SJSA1 (cell line): Measurements from ENCODE around the gene NAPEPLD. TPM values are rescaled to one million over a fixed set of nuclear protein-coding genes. Genes with fewer than 3 reads are reported as not detected.
"Not testable (repeated sequence)": the region's sequence is repeated elsewhere in the genome, so short reads cannot be mapped to it uniquely, and the experiment has no call there.

Experiments
- DNase-seq, 2 experiments: peaks; one replicate each; pipeline ENCODE4 v3.0.0-alpha.2; 2015 to 2020; ENCODE audit warnings: low spot score in 2 of 2, low read depth in 1 of 2
- H3K27ac ChIP-seq: fragments of 250-450 bp; sonication (Bioruptor Pico); 2 replicates; pipeline ENCODE4 v1.5.1; 2020; ENCODE audit warnings: mild to moderate bottlenecking, moderate library complexity
- H3K27me3 ChIP-seq: fragments of 250-450 bp; sonication (Bioruptor Pico); replicated peaks from 2 replicates; pipeline ENCODE4 v1.5.1; 2020; ENCODE audit warnings: mild to moderate bottlenecking, moderate library complexity
- H3K36me3 ChIP-seq: fragments of 250-450 bp; sonication (Bioruptor Pico); 2 replicates; pipeline ENCODE4 v1.5.1; 2020; ENCODE audit warnings: mild to moderate bottlenecking
- H3K4me1 ChIP-seq: fragments of 250-450 bp; sonication (Bioruptor Pico); replicated peaks from 2 replicates; pipeline ENCODE4 v1.6.1; 2021; ENCODE audit warnings: mild to moderate bottlenecking
- H3K4me3 ChIP-seq: fragments of 250-450 bp; sonication (Bioruptor Pico); 2 replicates; pipeline ENCODE4 v1.5.1; 2020; ENCODE audit warnings: mild to moderate bottlenecking
- H3K9me3 ChIP-seq: fragments of 250-450 bp; sonication (Bioruptor Pico); replicated peaks from 2 replicates; pipeline ENCODE4 v1.5.1; 2020; ENCODE audit warnings: mild to moderate bottlenecking
- total RNA-seq: library from RNA; depleted of rRNA; stranded (reverse); fragments of >200 nt; shearing (Covaris generic); gene quantifications from 2 replicates; pipeline ENCODE4 v1.2.3, GENCODE V29; 2014; rRNA removed

NAPEPLD gene
- 0.94 and 3.7 TPM in 2 replicates for total RNA-seq

DNA sequence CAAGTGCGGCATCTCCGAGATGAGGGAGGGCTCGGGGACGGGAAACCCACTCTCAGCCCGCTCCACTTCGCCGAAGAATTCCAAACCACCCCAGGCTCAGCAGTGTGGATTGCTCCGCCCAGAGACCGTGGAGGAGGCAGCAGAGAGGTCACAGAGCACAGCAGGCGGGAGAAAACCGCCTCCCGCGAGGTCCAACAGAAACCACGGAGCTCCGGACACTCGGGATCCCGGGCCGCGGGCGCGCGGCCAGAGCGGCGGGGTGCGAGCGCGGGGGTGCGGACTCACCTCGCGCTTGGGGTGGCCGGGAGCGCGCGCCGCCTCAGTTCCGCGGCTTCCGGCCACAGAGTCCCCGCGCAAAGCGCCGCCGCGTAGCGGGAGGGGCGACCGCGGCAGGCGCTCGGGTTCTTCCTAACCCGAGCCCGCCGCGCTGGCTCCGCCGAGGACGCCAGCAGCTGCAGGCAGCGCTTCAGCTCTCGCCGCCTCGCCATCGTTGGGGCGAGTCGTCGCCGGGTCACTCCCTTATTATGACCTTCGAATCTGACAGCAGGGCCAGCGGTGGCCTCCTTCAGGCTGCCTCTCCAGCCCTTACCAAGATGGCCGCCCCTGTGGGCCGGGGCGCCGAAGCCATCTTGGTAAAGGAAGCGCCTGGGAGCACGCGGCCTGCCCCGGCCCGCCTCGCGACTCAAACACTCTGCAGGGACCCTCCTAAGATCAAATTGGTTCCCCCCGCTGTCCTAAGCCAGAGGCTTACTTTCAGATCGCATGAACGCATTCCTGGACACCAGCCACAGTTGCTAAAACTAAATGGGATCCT is at the start of gene NAPEPLD:
Gene NAPEPLD, minus strand, starts transcription at position 106 of the 814 bp plus-strand sequence. CDS start 20,323 bp downstream, outside the sequence.
- Histone ChIP-seq H3K27ac (peak within 1 kb of the TSS; percentile 92), H3K27me3 (no peaks in the 10 kb centered on the region), H3K4me1 (peaks cover 9% of the 10 kb centered on the region), H3K36me3 (no peaks in the 10 kb centered on the region), H3K4me3 (peak within 1 kb of the TSS; percentile 56), H3K9me3 (0 out of 2 replicates have a peak, but pooled peaks cover 3% of the 10 kb centered on the region)
- DNase-seq, result peak; percentile 89 to 94

DNA sequence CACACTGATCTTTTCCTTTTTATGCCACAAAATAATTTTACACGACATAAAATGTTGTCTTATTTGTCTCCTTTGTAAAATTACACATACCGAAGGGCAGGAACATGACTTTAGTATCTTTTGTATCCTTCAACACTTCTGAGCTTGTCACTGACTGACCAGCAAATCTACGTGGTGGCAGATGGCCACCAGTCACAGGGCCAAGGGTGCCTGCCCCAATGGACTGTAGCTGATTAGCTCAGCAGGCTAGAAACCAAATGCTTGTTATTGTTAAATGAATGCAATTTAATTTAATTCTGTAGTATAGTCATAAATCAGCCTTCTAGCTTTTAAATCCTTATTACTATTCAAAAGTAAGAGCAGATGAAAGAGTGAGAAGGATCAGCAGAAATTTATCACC is 49.2 kb upstream of the NAPEPLD start:
- H3K27ac ChIP-seq, H3K9me3 ChIP-seq, DNase-seq, H3K36me3 ChIP-seq, H3K4me1 ChIP-seq, H3K4me3 ChIP-seq, H3K27me3 ChIP-seq: not testable (repeated sequence)

DNA sequence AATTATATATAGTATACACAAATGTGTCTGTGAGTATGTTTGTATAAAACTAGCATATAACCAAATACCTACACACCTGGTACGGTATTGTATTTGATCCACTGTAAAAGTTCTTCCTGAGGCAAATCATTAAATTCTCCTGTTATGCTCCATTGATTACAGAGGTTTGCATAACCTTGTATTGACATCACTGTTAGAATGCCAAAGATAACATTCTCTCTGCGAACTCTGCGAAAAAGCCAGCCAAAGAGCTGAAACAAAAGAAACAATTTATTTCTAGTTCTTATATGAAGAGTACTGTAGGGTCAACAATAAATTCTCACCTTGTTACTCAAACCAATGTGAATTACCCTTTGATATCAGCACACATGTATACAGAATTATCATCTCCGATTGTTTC is 46.5 kb upstream of the NAPEPLD start:
- not testable (repeated sequence) for DNase-seq, H3K4me1 ChIP-seq, H3K4me3 ChIP-seq, H3K27ac ChIP-seq, H3K36me3 ChIP-seq, H3K9me3 ChIP-seq, H3K27me3 ChIP-seq

DNA sequence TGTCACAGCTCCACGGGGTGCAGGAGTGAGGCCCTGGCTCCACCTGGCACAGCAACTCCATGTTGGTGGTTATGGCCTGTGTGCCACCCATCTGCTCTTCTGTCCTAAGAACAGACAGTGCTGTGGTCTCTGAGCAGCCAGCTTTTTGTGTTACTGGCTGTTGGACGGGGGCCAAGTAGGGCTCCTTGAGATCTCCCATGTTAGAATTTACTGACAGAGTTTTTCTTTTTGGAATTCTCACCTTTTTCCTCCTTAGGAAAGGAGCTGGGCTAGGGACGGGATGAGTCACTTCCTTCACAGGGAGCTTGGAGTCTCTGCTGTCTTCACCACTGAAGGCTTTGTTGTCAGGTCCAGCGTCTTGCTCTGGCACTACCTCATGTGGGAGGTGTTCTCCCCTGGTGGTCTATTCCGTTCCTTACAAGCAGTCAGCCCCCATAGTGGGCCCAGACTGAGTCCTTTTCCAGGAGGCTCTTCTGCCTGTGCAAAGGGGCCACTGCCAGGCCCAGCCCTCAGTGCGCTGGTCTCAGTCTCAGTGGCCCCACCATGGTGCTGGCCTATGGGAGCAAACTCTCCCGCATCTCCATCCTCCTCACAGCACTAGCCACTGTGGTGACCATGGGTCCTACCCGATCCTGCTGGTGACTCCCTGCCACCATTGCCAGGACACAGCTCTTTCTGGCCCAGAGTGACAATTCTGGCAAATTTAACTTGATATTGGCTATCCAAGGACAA is 23.7 kb upstream of the NAPEPLD start:
- H3K36me3 ChIP-seq, H3K4me3 ChIP-seq, DNase-seq, H3K4me1 ChIP-seq, H3K9me3 ChIP-seq, H3K27me3 ChIP-seq, H3K27ac ChIP-seq: not testable (repeated sequence)

DNA sequence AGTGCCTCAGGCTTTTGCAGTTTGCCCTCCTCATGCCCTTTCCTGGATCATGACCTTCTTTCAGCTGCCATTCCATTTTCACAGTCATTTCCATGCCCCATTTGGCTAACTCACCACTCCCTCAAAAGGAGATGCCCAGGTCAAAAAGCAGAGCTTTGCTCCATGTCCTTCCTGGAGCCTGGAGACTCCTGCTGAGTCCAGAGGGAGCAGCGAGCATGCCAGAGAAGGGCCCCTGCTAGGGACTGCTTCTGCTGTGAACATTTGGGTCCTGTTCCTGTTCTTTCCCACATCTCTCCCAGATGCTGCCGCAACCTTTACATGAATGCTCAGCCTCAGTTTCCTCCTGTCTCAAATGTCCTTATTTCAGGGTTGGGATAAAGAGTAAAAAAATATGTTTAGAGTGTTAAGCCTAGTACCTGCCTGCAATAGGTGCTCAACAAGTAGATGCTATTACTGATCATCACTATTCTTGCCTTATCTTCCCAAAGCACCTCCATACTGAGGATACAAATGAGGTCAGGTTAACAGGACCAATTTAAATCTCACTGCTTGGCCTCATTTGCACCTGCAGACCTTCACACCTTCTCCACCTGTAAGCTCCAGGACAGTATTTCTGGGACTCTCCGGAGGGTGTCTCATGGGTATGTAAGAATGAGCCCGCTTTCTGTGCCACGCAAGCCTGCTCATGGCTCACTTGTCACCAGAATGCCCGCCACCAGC is 23.0 kb upstream of the NAPEPLD start:
- not testable (repeated sequence) for H3K36me3 ChIP-seq, H3K27ac ChIP-seq, H3K27me3 ChIP-seq, H3K4me3 ChIP-seq, DNase-seq, H3K9me3 ChIP-seq, H3K4me1 ChIP-seq

DNA sequence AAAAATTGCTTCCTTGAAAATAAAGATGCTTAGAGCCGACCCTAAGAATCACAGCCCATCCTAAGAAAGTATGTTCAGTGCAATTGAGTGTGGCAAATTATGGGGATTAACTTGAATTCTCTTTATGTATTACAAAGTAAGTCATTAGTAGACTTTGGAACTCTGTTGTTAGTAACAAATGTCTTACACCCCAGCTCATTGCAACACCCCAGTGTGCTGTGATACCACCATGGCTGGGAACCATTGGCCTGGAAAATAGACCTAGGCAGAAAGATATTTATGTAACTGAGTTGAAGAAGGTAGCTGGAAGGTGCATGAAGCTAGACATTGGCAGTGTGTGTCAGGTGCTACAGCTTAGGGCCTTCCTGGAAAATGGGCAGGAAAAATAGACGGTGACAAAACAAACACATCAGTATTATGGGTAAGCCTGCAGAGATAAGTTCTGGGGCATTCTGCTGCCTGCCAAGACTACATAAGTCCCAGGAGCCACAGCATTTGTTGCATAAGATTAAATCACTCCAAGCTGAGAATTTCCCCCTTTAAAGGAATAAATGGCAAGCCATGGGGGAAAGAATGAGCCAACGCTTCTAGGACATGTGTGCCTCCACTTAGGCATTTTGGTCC is 18.1 kb upstream of the NAPEPLD start:
- not testable (repeated sequence) for H3K27ac ChIP-seq, H3K4me1 ChIP-seq, DNase-seq

DNA sequence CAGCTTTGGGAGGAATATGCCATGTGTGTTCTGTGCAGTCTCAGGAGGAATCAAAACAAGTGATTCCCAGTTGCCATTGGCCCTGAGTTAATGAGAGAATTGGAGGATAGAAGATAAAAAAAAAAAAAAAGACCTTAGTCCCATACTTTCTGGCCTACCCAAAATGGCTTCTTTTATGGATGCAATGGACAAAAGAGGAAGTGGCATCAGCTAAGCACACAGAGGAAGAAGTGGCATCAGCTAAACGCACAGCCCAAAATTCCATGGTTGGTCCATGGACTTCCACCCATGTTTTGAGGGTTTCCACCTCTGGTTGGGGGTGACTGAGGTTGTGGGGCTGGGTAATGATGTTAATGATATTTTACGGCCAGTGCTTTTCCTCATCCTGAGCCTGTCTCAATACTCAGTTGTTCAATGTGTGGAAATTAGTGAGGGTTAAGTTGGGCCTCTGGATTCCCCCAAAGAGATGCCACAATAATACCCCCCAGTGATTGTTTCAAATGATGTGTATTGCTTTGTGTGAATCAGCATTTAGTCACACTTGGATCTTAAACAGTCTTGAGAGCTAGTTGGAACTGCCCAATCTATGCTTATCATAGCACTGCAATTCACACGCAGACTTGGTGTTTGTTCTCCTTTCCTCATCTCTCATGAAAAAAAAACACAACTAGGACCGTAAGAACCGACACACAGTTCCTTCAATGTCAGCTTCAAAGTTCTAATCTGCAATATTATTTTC is 14.4 kb upstream of the NAPEPLD start:
- H3K4me3 ChIP-seq, DNase-seq, H3K9me3 ChIP-seq, H3K36me3 ChIP-seq, H3K27me3 ChIP-seq, H3K4me1 ChIP-seq, H3K27ac ChIP-seq: not testable (repeated sequence)

More for the DNA sequence above, 18.1 kb upstream of the NAPEPLD start:
- not testable (repeated sequence) for H3K27me3 ChIP-seq, H3K4me3 ChIP-seq, H3K9me3 ChIP-seq, H3K36me3 ChIP-seq

DNA sequence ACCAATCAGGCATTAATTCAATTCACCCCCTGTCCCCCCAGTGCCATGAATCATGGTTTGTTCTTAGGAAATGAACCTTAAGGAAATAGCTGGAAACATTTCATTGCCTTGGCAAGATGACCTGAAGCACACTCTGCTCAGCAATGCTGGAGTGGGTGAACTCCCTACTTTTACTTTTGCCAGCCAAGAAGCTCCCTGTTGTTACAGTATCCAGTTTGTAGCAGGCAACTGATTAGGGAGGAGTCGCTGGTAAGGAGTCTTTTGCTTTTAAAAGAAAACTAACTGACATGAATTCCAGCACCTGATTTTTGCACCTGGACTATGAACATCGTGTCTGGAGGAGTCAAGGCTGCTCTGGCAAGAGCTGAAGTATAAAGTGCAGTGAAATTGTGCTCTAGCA is 13.7 kb upstream of the NAPEPLD start:
- H3K9me3 ChIP-seq, H3K4me3 ChIP-seq, DNase-seq, H3K27me3 ChIP-seq, H3K36me3 ChIP-seq, H3K4me1 ChIP-seq, H3K27ac ChIP-seq: not testable (repeated sequence)

DNA sequence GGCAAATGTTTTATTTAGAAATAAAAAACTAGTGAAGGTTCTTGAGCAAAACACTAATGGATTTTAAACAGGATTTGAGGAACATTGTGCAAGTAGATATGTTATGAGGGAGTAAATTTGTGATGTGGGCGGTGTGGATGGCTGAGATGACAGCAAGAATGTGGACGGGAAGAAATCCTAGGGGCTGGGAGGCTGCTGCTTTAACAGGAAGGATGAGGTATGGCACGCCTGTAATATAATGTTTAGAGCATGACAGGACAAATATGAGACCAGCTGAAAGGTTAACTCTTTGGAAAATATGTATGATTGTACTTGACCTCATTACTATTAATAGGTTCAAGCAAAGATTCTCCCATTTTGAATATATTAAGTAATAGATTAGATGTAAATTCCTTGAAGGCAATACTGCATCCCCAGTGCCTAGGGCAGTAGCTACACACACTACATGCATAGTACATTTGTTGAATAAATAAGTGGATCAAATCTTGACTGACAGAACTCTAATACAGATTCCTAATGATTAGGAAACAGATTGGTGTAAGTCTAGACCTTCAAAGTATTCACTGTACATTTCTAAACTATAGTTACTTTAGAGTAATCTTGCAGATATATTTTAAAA is 13.2 kb upstream of the NAPEPLD start:
- not testable (repeated sequence) for H3K4me3 ChIP-seq, H3K9me3 ChIP-seq, H3K27ac ChIP-seq, H3K36me3 ChIP-seq, H3K27me3 ChIP-seq, DNase-seq, H3K4me1 ChIP-seq

DNA sequence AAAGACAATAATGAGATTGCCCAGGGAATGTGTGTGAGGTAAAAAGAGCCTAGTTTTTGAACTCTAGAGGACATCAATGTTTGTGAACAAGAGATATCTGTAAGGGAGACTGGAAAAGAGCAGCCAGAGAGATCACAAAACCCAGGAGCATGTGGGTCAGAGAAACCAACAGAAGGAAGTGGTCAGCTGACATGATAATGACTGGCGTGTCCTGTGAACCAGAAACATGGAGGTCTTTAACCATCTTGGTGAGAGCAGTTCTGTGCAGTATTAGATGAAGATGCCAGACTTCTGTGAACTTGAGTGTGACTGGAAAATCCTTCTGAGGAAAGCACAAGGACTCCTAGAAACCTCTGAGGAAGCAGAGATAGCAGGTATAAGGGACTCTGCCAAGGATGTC is 10.2 kb upstream of the NAPEPLD start:
- not testable (repeated sequence) for DNase-seq, H3K27me3 ChIP-seq, H3K9me3 ChIP-seq, H3K27ac ChIP-seq, H3K4me3 ChIP-seq, H3K4me1 ChIP-seq, H3K36me3 ChIP-seq

DNA sequence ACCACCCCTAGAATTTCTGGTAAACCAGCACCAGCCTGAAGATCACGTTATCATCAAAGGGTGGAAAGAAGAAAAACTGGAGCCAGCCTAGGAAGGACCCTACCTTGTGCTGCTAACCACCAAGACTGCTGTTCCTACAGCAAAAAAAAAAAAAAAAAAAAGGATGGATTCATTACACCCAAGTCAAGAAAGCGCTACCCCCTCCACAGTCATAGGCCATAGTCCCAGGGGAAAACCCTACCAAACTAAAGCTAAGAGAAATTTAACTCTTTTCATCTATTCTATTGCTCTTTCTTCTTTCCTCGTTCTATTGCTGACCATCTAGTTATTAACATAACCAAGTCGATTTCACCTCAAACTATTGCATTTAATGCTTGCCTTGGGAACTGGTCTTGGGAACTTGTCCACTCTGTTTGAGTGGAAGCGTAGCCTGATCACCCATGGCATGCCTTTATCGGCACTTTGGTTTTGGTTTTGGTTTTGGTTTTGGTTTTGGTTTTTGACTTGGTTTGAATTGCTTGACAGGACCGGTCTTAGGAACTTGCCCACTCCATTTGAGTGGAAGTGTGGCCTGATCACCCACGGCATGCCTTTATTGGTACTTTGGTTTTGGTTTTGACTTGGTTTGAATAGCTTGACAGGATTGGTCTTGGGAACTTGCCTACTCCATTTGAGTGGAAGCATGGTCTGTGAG is 6.6 kb upstream of the NAPEPLD start:
- H3K27me3 ChIP-seq, H3K36me3 ChIP-seq, H3K9me3 ChIP-seq, H3K4me3 ChIP-seq, DNase-seq, H3K4me1 ChIP-seq, H3K27ac ChIP-seq: not testable (repeated sequence)

DNA sequence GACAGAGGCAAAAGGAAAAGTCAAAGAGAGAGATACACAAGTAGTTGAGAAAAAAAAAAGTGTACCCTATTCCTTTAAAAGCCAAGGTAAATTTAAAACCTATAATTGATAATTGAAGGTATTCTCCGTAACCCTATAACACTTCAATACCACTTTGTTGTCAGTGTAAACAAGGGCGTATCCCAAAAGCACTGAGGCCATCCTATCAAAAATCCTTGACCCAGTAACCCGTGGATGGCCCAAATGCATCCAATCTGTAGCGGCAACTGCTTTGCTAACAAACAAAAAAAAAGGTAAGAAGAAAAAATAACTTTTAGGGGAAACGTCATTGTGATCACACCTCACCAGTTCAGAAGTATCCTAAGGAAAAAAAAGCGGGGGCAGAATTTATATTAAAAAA is 5.1 kb upstream of the NAPEPLD start:
- Histone ChIP-seq H3K4me1 (peaks cover 6% of the 10 kb centered on the region), H3K4me3 (no peak overlapping the region), H3K27me3 (no peaks in the 10 kb centered on the region), H3K36me3 (no peaks in the 10 kb centered on the region), H3K9me3 (0 out of 2 replicates have a peak, but pooled peaks cover 3% of the 10 kb centered on the region), H3K27ac (no peak overlapping the region)
- no peak for DNase-seq
